Activated T-helper 17 cell treated with anti-CD3 and anti-CD28 coated beads, Interleukin-2, amount 50 U/mL, for 72 hours (primary cell): ENCODE results near the gene TRIP13. TPM values are rescaled to one million over a fixed set of nuclear protein-coding genes. Genes with fewer than 3 reads are reported as not detected.

Experiments used
- ATAC-seq: fragments of 150-1000 bp; cut with Tn5 transposase; replicated peaks from 2 replicates; pipeline ENCODE4 v1.10.0; 2021; ENCODE audit warnings: mild to moderate bottlenecking, moderate library complexity
- H3K27ac Mint-ChIP-seq: one replicate; pipeline ENCODE4 v1.8.0; 2022; ENCODE audit warnings: mixed read lengths
- H3K27me3 Mint-ChIP-seq: one replicate; pipeline ENCODE4 v1.8.0; 2022; ENCODE audit warnings: mixed read lengths
- H3K36me3 Mint-ChIP-seq: one replicate; pipeline ENCODE4 v1.8.0; 2022; ENCODE audit warnings: low read depth, mild to moderate bottlenecking, mixed read lengths
- H3K4me1 Mint-ChIP-seq: one replicate; pipeline ENCODE4 v1.8.0; 2022; ENCODE audit warnings: mixed read lengths
- H3K4me3 Mint-ChIP-seq: one replicate; pipeline ENCODE4 v1.8.0; 2022; ENCODE audit warnings: mild to moderate bottlenecking, mixed read lengths
- H3K9me3 Mint-ChIP-seq: one replicate; pipeline ENCODE4 v1.8.0; 2022; ENCODE audit warnings: mixed read lengths
- total RNA-seq, 2 donors: library from RNA; stranded (reverse); gene quantifications; one replicate each; pipeline ENCODE4 v1.2.3, GENCODE V29; 2022

Gene TRIP13
- total RNA-seq, 2 donors from 2014 or later = 18.3 to 45.0 TPM

- no peak for ATAC-seq
- H3K27ac Mint-ChIP-seq = no peak overlapping the region
- H3K36me3 Mint-ChIP-seq = peaks cover 33% of the 10 kb centered on the region
- H3K27me3 Mint-ChIP-seq = no peaks in the 10 kb centered on the region
- no peak overlapping the region for H3K4me3 Mint-ChIP-seq
- no peaks in the 10 kb centered on the region for H3K9me3 Mint-ChIP-seq
- no peaks in the 10 kb centered on the region for H3K4me1 Mint-ChIP-seq
Measured at GRCh38 chr5:861442-862366, 31.0 kb upstream of the TRIP13 start.

DNA sequence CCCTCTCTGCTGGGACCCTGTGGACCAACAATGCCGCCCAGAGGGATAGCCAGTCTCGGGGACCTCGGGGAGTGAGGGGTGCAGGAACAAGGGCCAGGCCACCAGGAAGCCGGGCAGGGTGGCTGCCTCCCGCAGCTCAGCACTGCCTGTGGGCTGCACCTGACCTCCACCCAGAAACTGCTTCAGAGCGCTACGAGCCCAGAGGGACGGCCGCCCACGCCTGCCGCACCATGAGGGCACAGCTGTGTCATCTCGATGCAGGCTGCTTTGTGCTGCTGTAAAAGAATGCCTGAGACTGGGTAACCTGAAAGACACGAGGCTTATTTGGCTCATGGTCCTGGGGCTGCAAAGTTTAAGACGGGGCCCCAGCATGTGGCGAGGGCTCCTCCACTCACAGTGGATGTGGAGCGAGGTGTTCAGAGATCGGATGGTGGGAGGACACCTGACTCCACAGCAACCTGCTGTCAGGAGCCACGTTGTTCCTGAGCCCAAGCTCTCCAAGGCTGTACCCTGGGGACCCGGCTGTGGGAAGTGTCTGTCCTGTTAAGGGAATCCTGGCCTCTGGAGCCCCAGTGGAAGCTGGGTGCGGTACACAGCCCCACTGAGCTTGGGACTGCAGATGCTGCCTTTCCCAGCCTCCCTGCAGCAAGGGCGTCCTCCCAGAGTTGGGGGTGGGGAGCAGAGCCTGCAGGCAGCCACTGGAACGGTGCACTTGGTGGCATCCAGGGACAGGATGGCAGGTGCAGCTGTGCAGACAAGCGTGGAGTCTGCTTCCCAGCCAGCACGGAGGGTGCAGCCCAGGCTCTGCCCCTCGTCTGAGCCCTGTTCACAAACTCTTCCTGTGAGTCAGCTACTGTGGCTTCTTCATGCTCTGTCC lies 30.1 kb upstream of the TRIP13 start:
- H3K4me3 Mint-ChIP-seq = no peak overlapping the region
- no peaks in the 10 kb centered on the region for H3K27me3 Mint-ChIP-seq
- H3K36me3 Mint-ChIP-seq = peaks cover 42% of the 10 kb centered on the region
- H3K9me3 Mint-ChIP-seq = no peaks in the 10 kb centered on the region
- H3K27ac Mint-ChIP-seq = no peak overlapping the region
- ATAC-seq = no peak
- no peaks in the 10 kb centered on the region for H3K4me1 Mint-ChIP-seq

DNA sequence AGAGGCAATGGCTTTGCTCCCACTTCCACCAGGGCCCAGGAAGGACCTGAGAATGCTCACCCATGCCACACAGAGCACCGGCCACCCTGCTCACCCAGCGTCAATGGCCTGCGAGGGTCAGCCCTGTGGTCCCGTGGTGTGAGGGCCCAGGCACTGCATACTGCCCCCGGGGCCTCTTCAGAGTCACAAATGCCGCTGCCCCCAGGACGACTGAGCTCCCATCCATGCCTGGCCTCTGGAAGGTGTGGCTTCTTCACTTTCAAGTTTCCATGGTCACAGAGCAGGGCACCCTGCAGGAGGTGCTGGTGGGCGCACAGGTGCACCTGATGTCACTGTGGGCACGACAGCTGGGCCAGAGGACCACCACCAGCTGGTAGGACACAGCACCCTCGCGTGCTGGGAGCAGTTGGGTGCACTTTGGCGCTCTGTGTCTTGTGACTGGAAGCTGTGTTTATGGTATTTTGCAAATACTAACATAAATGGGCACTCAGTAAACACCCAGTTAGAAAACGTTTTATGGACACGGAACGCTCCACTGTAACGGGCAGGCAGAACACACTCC lies 29.4 kb upstream of the TRIP13 start:
- no peak overlapping the region for H3K4me3 Mint-ChIP-seq
- ATAC-seq = no peak
- H3K27ac Mint-ChIP-seq = no peak overlapping the region
- no peaks in the 10 kb centered on the region for H3K27me3 Mint-ChIP-seq
- peaks cover 49% of the 10 kb centered on the region for H3K36me3 Mint-ChIP-seq
- H3K4me1 Mint-ChIP-seq = no peaks in the 10 kb centered on the region
- H3K9me3 Mint-ChIP-seq = no peaks in the 10 kb centered on the region

DNA sequence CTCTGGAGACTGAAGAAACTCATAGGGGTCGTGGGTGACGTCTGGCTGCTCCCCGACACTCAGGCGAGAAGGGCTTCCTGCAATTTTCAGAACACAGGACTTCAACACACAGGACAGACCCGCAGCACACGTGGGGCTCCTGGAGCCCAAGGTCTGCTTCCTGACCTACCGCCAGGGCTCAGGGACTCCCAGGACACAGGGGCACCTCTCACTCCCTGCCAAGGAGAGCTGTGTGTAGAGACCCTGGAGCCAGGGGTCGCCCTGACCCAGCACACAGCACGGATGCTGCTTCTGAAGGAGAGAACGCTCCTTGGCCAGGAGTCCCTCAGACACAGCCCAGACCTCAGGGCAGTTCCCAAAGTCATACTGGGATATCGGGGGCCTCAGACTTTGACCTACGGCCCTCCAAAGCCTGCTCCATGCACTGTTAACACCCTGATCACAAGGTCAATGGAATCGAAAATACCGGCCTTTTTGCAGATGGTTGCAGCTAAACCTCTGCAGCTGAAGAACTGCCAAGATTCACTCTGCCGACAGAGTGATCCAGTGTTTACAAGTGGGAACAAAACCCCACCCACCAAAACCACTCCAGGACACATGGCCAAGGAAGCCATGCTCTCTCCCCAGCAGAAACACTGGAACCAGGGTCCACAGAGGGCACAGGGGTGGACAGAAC lies 28.1 kb upstream of the TRIP13 start:
- ATAC-seq = no peak
- Mint-ChIP-seq H3K4me1 (no peaks in the 10 kb centered on the region), H3K4me3 (no peak overlapping the region), H3K27ac (no peak overlapping the region), H3K27me3 (no peaks in the 10 kb centered on the region), H3K36me3 (peaks cover 63% of the 10 kb centered on the region), H3K9me3 (no peaks in the 10 kb centered on the region)

DNA sequence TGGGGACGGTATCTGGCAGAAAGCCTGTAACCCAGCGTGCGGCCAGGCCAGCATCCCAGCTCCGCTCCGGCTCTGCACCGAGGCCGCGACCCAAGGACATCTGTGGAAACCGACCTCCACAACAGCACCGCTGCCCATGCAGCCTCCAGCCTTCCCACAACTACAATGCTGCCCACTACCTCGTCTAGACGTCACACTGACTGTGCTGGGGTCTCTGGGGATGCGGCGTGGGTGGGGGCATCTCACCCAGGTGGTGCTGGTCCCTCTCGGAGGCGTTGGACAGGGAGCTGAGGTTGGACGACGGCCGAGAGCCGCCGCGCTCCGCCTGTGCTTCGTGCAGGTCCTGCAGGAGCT lies 27.5 kb upstream of the TRIP13 start:
- H3K36me3 Mint-ChIP-seq = peaks cover 68% of the 10 kb centered on the region
- no peak overlapping the region for H3K4me3 Mint-ChIP-seq
- H3K4me1 Mint-ChIP-seq = no peaks in the 10 kb centered on the region
- no peaks in the 10 kb centered on the region for H3K27me3 Mint-ChIP-seq
- ATAC-seq = no peak
- no peaks in the 10 kb centered on the region for H3K9me3 Mint-ChIP-seq
- H3K27ac Mint-ChIP-seq = no peak overlapping the region

GRCh38 chr5:865771-866170 lies 26.9 kb upstream of the TRIP13 start:
- H3K36me3 Mint-ChIP-seq = peaks cover 74% of the 10 kb centered on the region
- H3K27ac Mint-ChIP-seq = no peak overlapping the region
- no peak for ATAC-seq
- H3K27me3 Mint-ChIP-seq = no peaks in the 10 kb centered on the region
- no peaks in the 10 kb centered on the region for H3K4me1 Mint-ChIP-seq
- no peak overlapping the region for H3K4me3 Mint-ChIP-seq
- no peaks in the 10 kb centered on the region for H3K9me3 Mint-ChIP-seq

DNA sequence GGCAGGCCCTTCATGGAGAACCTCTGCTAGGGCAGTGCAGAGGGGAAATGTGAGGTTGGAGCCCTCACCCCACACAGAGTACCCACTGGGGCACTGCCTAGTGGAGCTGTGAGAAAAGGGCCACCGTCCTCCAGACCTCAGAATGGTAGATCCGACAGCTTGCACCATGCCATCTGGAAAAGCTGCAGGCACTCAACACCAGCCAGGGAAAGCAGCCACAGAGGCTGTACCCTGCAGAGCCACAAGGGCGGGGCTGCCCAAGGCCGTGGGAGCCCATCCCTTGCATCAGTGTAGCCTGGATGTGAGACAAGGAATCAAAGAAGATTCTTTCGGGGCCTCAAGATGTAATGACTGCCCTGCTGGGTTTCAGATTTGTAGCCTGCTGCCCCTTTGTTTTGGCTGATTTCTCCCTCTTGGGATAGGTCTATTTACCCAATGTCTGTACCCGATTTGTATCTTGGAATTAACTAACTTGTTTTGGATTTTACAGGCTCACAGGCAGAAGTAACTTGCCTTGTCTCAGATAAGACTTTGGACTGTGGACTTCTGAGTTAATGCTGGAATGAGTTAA lies 25.3 kb upstream of the TRIP13 start:
- no peaks in the 10 kb centered on the region for H3K9me3 Mint-ChIP-seq
- H3K27ac Mint-ChIP-seq = no peak overlapping the region
- no peak for ATAC-seq
- peaks cover 90% of the 10 kb centered on the region for H3K36me3 Mint-ChIP-seq
- H3K4me3 Mint-ChIP-seq = no peak overlapping the region
- H3K27me3 Mint-ChIP-seq = no peaks in the 10 kb centered on the region
- H3K4me1 Mint-ChIP-seq = no peaks in the 10 kb centered on the region

DNA sequence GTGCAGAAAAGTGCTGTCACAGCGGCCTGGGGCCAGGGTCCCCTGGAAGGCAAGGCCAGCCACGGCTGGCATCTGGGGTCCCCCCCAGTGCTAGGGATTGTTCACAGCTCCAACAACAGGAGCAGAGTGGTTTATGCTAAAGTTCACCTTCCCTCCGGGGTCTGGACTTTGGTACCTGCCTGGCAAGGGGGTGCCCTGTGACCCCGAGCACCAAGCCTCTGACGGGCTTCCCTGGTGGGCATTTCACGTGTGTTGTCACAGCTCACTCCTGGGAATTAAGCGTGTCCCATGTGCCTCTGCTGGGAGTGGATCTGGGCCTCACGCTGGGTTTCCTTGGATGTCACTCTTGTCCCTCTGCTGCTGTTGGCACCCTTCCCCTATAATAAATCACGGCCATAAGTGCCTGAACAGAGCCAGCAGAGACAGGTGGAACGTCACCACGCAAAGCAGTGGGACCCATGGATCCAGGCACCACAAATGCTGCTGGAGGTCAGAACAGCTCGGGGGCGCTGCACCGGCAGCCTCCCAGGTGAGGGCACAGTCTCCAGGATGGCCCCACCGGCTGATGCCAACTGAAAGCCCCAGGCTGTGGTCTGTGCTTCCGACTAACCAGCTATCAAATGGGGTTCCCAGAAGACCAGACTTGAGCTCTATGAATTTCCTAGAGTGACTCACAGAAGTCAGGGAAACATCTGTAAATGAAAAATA lies 24.1 kb upstream of the TRIP13 start:
- Mint-ChIP-seq H3K9me3 (no peaks in the 10 kb centered on the region), H3K4me1 (no peaks in the 10 kb centered on the region), H3K4me3 (no peak overlapping the region), H3K27me3 (no peaks in the 10 kb centered on the region), H3K27ac (no peak overlapping the region), H3K36me3 (peaks cover 98% of the 10 kb centered on the region)
- no peak for ATAC-seq

- no peaks in the 10 kb centered on the region for H3K27me3 Mint-ChIP-seq
Measured at GRCh38 chr5:870956-871355, 21.7 kb upstream of the TRIP13 start.

GRCh38 chr5:871596-872298 lies 20.9 kb upstream of the TRIP13 start:
- H3K4me1 Mint-ChIP-seq = peaks cover 3% of the 10 kb centered on the region
- H3K9me3 Mint-ChIP-seq = no peaks in the 10 kb centered on the region
- H3K36me3 Mint-ChIP-seq = peaks cover 100% of the 10 kb centered on the region
- H3K4me3 Mint-ChIP-seq = no peak overlapping the region
- H3K27ac Mint-ChIP-seq = no peak overlapping the region
- ATAC-seq = no peak
- no peaks in the 10 kb centered on the region for H3K27me3 Mint-ChIP-seq

More at GRCh38 chr5:870956-871355, 21.7 kb upstream of the TRIP13 start:
- no peaks in the 10 kb centered on the region for H3K9me3 Mint-ChIP-seq
- no peak for ATAC-seq
- peaks cover 100% of the 10 kb centered on the region for H3K36me3 Mint-ChIP-seq
- H3K4me1 Mint-ChIP-seq = peaks cover 3% of the 10 kb centered on the region
- H3K4me3 Mint-ChIP-seq = no peak overlapping the region
- H3K27ac Mint-ChIP-seq = no peak overlapping the region

DNA sequence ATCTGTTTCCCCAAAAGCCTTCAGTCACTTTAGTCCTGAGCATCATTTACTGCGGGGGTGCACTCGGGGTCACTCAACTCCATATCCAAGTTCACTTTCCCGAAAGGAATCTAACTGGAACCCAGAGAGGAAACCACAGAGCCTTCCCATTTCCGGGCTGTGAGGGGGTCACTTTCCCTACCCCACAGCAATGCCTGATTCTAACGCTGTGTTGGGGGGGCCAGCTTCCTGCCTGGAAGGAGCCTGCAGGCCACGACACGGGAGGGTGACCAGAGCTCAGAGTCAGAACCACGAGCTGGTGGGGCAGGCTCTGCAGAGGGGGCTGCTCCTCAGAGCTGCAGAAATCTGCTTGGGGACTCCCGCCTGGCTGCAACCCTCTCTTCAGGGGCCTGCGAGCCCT lies 20.4 kb upstream of the TRIP13 start:
- no peak for ATAC-seq
- no peaks in the 10 kb centered on the region for H3K9me3 Mint-ChIP-seq
- peaks cover 100% of the 10 kb centered on the region for H3K36me3 Mint-ChIP-seq
- H3K4me3 Mint-ChIP-seq = no peak overlapping the region
- H3K27ac Mint-ChIP-seq = no peak overlapping the region
- H3K4me1 Mint-ChIP-seq = peaks cover 3% of the 10 kb centered on the region
- no peaks in the 10 kb centered on the region for H3K27me3 Mint-ChIP-seq

DNA sequence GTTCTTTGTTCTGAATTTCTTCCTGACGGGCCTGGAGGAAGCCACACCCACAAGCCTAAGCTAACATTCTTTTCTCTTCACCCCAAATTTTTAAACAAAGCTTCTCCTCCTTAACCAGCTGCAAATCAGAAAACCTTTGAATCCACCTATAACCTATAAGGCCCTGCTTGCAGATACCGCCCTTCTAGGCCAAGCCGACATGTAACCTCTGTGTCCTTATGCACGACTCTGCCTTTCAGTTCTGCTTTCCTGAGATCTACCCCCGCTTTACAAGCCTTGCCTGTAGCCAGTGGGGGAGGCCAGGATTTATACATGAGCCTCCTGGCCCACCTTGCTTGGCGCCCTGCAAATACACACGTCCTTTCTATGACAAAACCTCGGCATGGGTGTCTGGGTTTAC lies 19.4 kb upstream of the TRIP13 start:
- ATAC-seq = no peak
- peak overlapping the region; percentile 52 for H3K27ac Mint-ChIP-seq
- peaks cover 3% of the 10 kb centered on the region for H3K4me1 Mint-ChIP-seq
- peaks cover 100% of the 10 kb centered on the region for H3K36me3 Mint-ChIP-seq
- H3K27me3 Mint-ChIP-seq = no peaks in the 10 kb centered on the region
- no peak overlapping the region for H3K4me3 Mint-ChIP-seq
- no peaks in the 10 kb centered on the region for H3K9me3 Mint-ChIP-seq

DNA sequence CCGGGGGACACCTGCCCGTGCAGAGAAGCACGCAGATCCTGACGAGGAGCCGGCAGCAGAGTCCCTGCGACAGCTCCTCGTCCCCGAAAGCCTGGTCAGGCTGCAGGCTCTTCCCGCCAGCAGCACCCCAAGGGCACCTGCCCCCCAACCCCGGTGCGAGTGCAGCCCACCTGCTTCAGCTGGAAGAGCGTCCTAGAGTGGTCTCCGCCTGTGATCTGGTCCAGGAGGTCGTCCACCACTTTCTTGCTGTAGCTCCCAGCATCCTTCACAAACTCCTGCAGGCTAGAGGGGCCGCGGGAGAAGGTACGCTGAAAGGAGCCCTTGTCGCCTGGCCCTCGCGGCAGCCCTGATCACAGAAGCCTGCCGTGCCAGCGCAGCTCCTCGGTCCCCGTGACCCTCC lies 16.8 kb upstream of the TRIP13 start:
- peaks cover 81% of the 10 kb centered on the region for H3K36me3 Mint-ChIP-seq
- no peak overlapping the region for H3K27ac Mint-ChIP-seq
- no peak for ATAC-seq
- no peaks in the 10 kb centered on the region for H3K9me3 Mint-ChIP-seq
- peaks cover 3% of the 10 kb centered on the region for H3K4me1 Mint-ChIP-seq
- no peak overlapping the region for H3K4me3 Mint-ChIP-seq
- H3K27me3 Mint-ChIP-seq = no peaks in the 10 kb centered on the region
